Retinal pigment epithelial cell (primary cell): ENCODE results near the gene CAVIN1.
"Not testable (repeated sequence)": the region's sequence is repeated elsewhere in the genome, so short reads cannot be mapped to it uniquely, and the experiment has no call there.

Experiments
- DNase-seq: peaks from one replicate; pipeline ENCODE4 v3.0.0-alpha.2; 2010; ENCODE audit warnings: low read depth
- H3K4me3 ChIP-seq: 2 replicates; pipeline ENCODE4 v1.5.1; 2011; ENCODE audit warnings: mild to moderate bottlenecking, low read length, control low read depth, moderate library complexity
- CTCF ChIP-seq: conservative IDR thresholded peaks from 2 replicates; pipeline ENCODE4 v1.5.1; 2011; ENCODE audit warnings: low read depth, low read length, control low read depth, inconsistent platforms

Gene CAVIN1

GRCh38 chr17:42378359-42378958, 44.6 kb downstream of the CAVIN1 start:
- TF ChIP-seq CTCF = no peak
- DNase-seq = no peak
- H3K4me3 ChIP-seq = no peak overlapping the region

GRCh38 chr17:42373896-42374295, 49.2 kb downstream of the CAVIN1 start:
- H3K4me3 ChIP-seq = no peak overlapping the region
- no peak for TF ChIP-seq CTCF
- DNase-seq = no peak

GRCh38 chr17:42372142-42372541, 50.9 kb downstream of the CAVIN1 start:
- no peak for TF ChIP-seq CTCF

GRCh38 chr17:42368797-42369561, 54.1 kb downstream of the CAVIN1 start:
- not testable (repeated sequence) for H3K4me3 ChIP-seq, DNase-seq

More at GRCh38 chr17:42372142-42372541, 50.9 kb downstream of the CAVIN1 start:
- no peak for DNase-seq
- H3K4me3 ChIP-seq = no peak overlapping the region

- H3K4me3 ChIP-seq, DNase-seq: not testable (repeated sequence)
Measured at GRCh38 chr17:42368310-42368709, 54.7 kb downstream of the CAVIN1 start.

GRCh38 chr17:42366176-42367023, 56.7 kb downstream of the CAVIN1 start:
- H3K4me3 ChIP-seq, DNase-seq: not testable (repeated sequence)

- no peak for TF ChIP-seq CTCF
- no peak overlapping the region for H3K4me3 ChIP-seq
- no peak for DNase-seq
Measured at GRCh38 chr17:42365136-42365535, 57.9 kb downstream of the CAVIN1 start.

GRCh38 chr17:42363767-42364585, 59.1 kb downstream of the CAVIN1 start:
- no peak overlapping the region for H3K4me3 ChIP-seq
- no peak for DNase-seq
- no peak for TF ChIP-seq CTCF
